ENCODE measurements around the gene COQ9. TPM values are rescaled to one million over a fixed set of nuclear protein-coding genes. Genes with fewer than 3 reads are reported as not detected.

The COQ9 gene
- total RNA-seq, 2 donors from 2014 or later, result 29.5 to 33.5 TPM

- DNase-seq (ENCODE audit: low spot score), result no peak
- peak overlapping the region; percentile 42 to 83 for H3K27ac ChIP-seq
- no peak overlapping the region for H3K4me3 ChIP-seq
- no peaks in the 10 kb centered on the region for H3K9me3 ChIP-seq
- H3K27me3 ChIP-seq (replicated peaks; ENCODE audit: insufficient read depth), result no peaks in the 10 kb centered on the region
- H3K36me3 ChIP-seq, result peaks cover 29% of the 10 kb centered on the region
- peaks cover 23 to 54% of the 10 kb centered on the region in 2 donors for H3K4me1 ChIP-seq (ENCODE audit: control insufficient read depth in 1 of 2, low read depth in 2 of 2)
- TF ChIP-seq, protein P1, sequence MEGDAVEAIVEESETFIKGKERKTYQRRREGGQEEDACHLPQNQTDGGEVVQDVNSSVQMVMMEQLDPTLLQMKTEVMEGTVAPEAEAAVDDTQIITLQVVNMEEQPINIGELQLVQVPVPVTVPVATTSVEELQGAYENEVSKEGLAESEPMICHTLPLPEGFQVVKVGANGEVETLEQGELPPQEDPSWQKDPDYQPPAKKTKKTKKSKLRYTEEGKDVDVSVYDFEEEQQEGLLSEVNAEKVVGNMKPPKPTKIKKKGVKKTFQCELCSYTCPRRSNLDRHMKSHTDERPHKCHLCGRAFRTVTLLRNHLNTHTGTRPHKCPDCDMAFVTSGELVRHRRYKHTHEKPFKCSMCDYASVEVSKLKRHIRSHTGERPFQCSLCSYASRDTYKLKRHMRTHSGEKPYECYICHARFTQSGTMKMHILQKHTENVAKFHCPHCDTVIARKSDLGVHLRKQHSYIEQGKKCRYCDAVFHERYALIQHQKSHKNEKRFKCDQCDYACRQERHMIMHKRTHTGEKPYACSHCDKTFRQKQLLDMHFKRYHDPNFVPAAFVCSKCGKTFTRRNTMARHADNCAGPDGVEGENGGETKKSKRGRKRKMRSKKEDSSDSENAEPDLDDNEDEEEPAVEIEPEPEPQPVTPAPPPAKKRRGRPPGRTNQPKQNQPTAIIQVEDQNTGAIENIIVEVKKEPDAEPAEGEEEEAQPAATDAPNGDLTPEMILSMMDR (IDR thresholded peaks at IDR 0.05), result no peak
- ATAC-seq (ENCODE audit: insufficient number of reproducible peaks, low FRiP score, low read depth), result no peak
Observed at GRCh38 chr16:57476546-57477410, 29.5 kb downstream of the COQ9 start.

- DNase-seq (ENCODE audit: low spot score) (no peak), ATAC-seq (ENCODE audit: insufficient number of reproducible peaks, low FRiP score, low read depth) (no peak)
- H3K27me3 ChIP-seq (replicated peaks; ENCODE audit: insufficient read depth), result no peaks in the 10 kb centered on the region
- peak overlapping the region; percentile 42 to 83 for H3K27ac ChIP-seq
- H3K4me3 ChIP-seq, result peak overlapping the region; percentile 74
- no peaks in the 10 kb centered on the region for H3K9me3 ChIP-seq
- TF ChIP-seq, protein P1 (IDR thresholded peaks at IDR 0.05), result no peak
- peaks cover 20% of the 10 kb centered on the region for H3K36me3 ChIP-seq
- peaks cover 23 to 54% of the 10 kb centered on the region in 2 donors for H3K4me1 ChIP-seq (ENCODE audit: control insufficient read depth in 1 of 2, low read depth in 2 of 2)
Observed at GRCh38 chr16:57477531-57478202, 30.4 kb downstream of the COQ9 start.

GRCh38 chr16:57478396-57479204 is 31.3 kb downstream of the COQ9 start:
- Histone ChIP-seq H3K27ac (peak overlapping the region; percentile 79 to 83), H3K27me3 (replicated peaks; ENCODE audit: insufficient read depth) (no peaks in the 10 kb centered on the region), H3K4me3 (peak overlapping the region; percentile 74), H3K9me3 (no peaks in the 10 kb centered on the region), H3K4me1 (ENCODE audit: control insufficient read depth in 1 of 2, low read depth in 2 of 2) (peaks cover 23 to 54% of the 10 kb centered on the region in 2 donors), H3K36me3 (peaks cover 11% of the 10 kb centered on the region)
- ATAC-seq (ENCODE audit: insufficient number of reproducible peaks, low FRiP score, low read depth) (no peak), DNase-seq (ENCODE audit: low spot score) (no peak)
- TF ChIP-seq, protein P1 (IDR thresholded peaks at IDR 0.05), result no peak

- Histone ChIP-seq H3K4me1 (ENCODE audit: control insufficient read depth in 1 of 2, low read depth in 2 of 2) (peaks cover 23 to 62% of the 10 kb centered on the region in 2 donors), H3K4me3 (peak overlapping the region; percentile 74), H3K36me3 (peaks cover 10% of the 10 kb centered on the region), H3K9me3 (no peaks in the 10 kb centered on the region), H3K27ac (peak overlapping the region; percentile 79 to 83), H3K27me3 (replicated peaks; ENCODE audit: insufficient read depth) (no peaks in the 10 kb centered on the region)
- TF ChIP-seq, protein P1 (IDR thresholded peaks at IDR 0.05), result no peak
- ATAC-seq (ENCODE audit: insufficient number of reproducible peaks, low FRiP score, low read depth) (peak; percentile 51), DNase-seq (ENCODE audit: low spot score) (no peak)
Observed at GRCh38 chr16:57479205-57479975, 32.1 kb downstream of the COQ9 start.

Data from thoracic aorta (tissue), 2 donors.